Tibial artery (tissue), 4 donors: ENCODE measurements around the gene EFNA5.

Experiments
- DNase-seq, 2 donors: peaks; one replicate each; pipeline ENCODE4 v3.0.0-alpha.2; 2019
- H3K27ac ChIP-seq, 2 donors: fragments of 200-600 bp; sonication (generic) in 1 of 2; 1 replicate in 1 of 2; 2 replicates in 1 of 2; pipeline ENCODE4 v1.5.1; 2018 to 2019; ENCODE audit warnings: mild to moderate bottlenecking in 1 of 2
- H3K27me3 ChIP-seq, 2 donors: fragments of 200-600 bp; sonication (generic) in 1 of 2; one replicate each; pipeline versions ENCODE4 v1.5.1 to v1.6.0; 2016 to 2019
- H3K36me3 ChIP-seq, 3 donors: fragments of 200-600 bp; sonication (generic) in 2 of 3; one replicate each; pipeline ENCODE4 v1.5.1; 2016 to 2019; ENCODE audit warnings: mild to moderate bottlenecking in 2 of 3
- H3K4me1 ChIP-seq, 4 donors: fragments of 200-600 bp; sonication (generic) in 2 of 4; 1 replicate in 3 of 4; 2 replicates in 1 of 4; pipeline ENCODE4 v1.5.1; 2016 to 2019
- H3K4me3 ChIP-seq, 2 donors: fragments of 200-600 bp; sonication (generic) in 1 of 2; 1 replicate in 1 of 2; 2 replicates in 1 of 2; pipeline ENCODE4 v1.5.1; 2018 to 2019; ENCODE audit warnings: mild to moderate bottlenecking in 2 of 2
- H3K9me3 ChIP-seq, 3 donors: fragments of 200-600 bp; sonication (generic) in 1 of 3; one replicate each; pipeline ENCODE4 v1.5.1; 2016 to 2019
- CTCF ChIP-seq, 2 experiments: fragments of 200-600 bp in 1 of 2; fragments of 450-650 bp in 1 of 2; IDR thresholded peaks; one replicate each; pipeline ENCODE4 v1.5.1; 2017 to 2019; ENCODE audit warnings: antibody characterized with exemption in 2 of 2, mild to moderate bottlenecking in 1 of 2, moderate library complexity in 1 of 2
- intact Hi-C: fragments of 100-400 bp; cut with DNase I; formaldehyde crosslinking; loops from one replicate; pipeline ENCODE4 v1.15.0; 2023; ENCODE audit warnings: low total_unique reads

The EFNA5 gene

GRCh38 chr5:107565791-107566767, 104.7 kb downstream of the EFNA5 start:
- Histone ChIP-seq H3K4me1 (peaks cover 0 to 78% (median 20%) of the 10 kb centered on the region in 4 donors), H3K4me3 (no peak overlapping the region), H3K27ac (peak overlapping the region in 1 of 2 donors; percentile 19), H3K36me3 (no peaks in the 10 kb centered on the region), H3K27me3 (no peaks in the 10 kb centered on the region), H3K9me3 (no peaks in the 10 kb centered on the region)
- no peak for TF ChIP-seq CTCF (IDR thresholded peaks at IDR 0.05)
- intact Hi-C loops, result no loop called here
- no peak for DNase-seq

GRCh38 chr5:107564931-107565372, 105.8 kb downstream of the EFNA5 start:
- intact Hi-C loops, result no loop called here
- Histone ChIP-seq H3K27me3 (no peaks in the 10 kb centered on the region), H3K36me3 (no peaks in the 10 kb centered on the region), H3K27ac (peak overlapping the region in 1 of 2 donors; percentile 8), H3K9me3 (no peaks in the 10 kb centered on the region), H3K4me3 (no peak overlapping the region), H3K4me1 (peaks cover 0 to 67% (median 18%) of the 10 kb centered on the region in 4 donors)
- no peak for TF ChIP-seq CTCF (IDR thresholded peaks at IDR 0.05)
- no peak for DNase-seq

GRCh38 chr5:107563959-107564544, 106.7 kb downstream of the EFNA5 start:
- peaks cover 0 to 65% (median 18%) of the 10 kb centered on the region in 4 donors for H3K4me1 ChIP-seq
- no peaks in the 10 kb centered on the region for H3K9me3 ChIP-seq
- TF ChIP-seq CTCF (IDR thresholded peaks at IDR 0.05), result no peak
- H3K4me3 ChIP-seq, result no peak overlapping the region
- intact Hi-C loops, result no loop called here
- no peaks in the 10 kb centered on the region for H3K27me3 ChIP-seq
- no peaks in the 10 kb centered on the region for H3K36me3 ChIP-seq
- H3K27ac ChIP-seq, result no peak overlapping the region
- DNase-seq, result no peak

DNA sequence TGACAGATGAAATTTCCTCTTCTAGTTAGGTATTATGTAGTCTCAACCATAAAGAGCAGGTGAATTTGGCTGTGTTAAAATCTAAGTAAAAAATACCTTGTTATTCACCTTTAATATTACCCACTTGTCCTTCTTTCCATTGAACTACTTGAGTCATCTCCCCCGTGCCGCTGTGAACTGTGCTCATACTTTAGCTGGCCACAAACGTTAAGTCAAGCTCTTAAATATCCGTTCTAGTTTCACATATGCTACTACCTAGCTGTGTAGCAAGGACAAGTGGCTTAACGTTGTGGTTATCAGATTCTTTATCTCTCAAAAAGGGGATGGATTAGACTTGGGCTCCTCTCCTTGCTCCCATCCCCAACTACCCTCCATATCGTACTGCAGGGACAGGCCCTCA, 110.4 kb downstream of the EFNA5 start:
- H3K4me3 ChIP-seq, result no peak overlapping the region
- H3K27me3 ChIP-seq, result no peaks in the 10 kb centered on the region
- intact Hi-C loops, result no loop called here
- H3K36me3 ChIP-seq, result no peaks in the 10 kb centered on the region
- DNase-seq, result no peak
- no peak overlapping the region for H3K27ac ChIP-seq
- no peak for TF ChIP-seq CTCF (IDR thresholded peaks at IDR 0.05)
- H3K9me3 ChIP-seq, result no peaks in the 10 kb centered on the region
- H3K4me1 ChIP-seq, result peaks cover 0 to 48% (median 15%) of the 10 kb centered on the region in 4 donors

- Histone ChIP-seq H3K36me3 (no peaks in the 10 kb centered on the region), H3K27me3 (no peaks in the 10 kb centered on the region), H3K4me1 (peaks cover 0 to 38% (median 8%) of the 10 kb centered on the region in 4 donors), H3K27ac (no peak overlapping the region), H3K4me3 (no peak overlapping the region), H3K9me3 (no peaks in the 10 kb centered on the region)
- no peak for TF ChIP-seq CTCF (IDR thresholded peaks at IDR 0.05)
- DNase-seq, result no peak
- intact Hi-C loops, result no loop called here
Observed at GRCh38 chr5:107558823-107559375, 111.8 kb downstream of the EFNA5 start.
